Measurements from ENCODE around the gene SPAG16.

GRCh38 chr2:214031566-214031965 is 747.3 kb downstream of the SPAG16 start:
- TF ChIP-seq CTCF (IDR thresholded peaks at IDR 0.05), result no peak
- no peak for TF ChIP-seq POLR2A (IDR thresholded peaks at IDR 0.05)
